KMS-11 (cell line): ENCODE data around the gene DEF6.

Experiments used
- H2AFZ ChIP-seq: fragments of 200-600 bp; sonication (generic); 2 replicates; pipeline ENCODE4 v1.6.1; 2016; ENCODE audit warnings: antibody characterized with exemption, mixed run types, low read depth
- H3K27ac ChIP-seq: fragments of 200-600 bp; sonication (generic); 2 replicates; pipeline ENCODE4 v1.6.1; 2016; ENCODE audit warnings: mild to moderate bottlenecking, mixed run types
- H3K27me3 ChIP-seq: fragments of 200-600 bp; sonication (generic); 2 replicates; pipeline ENCODE4 v1.6.1; 2017; ENCODE audit warnings: mild to moderate bottlenecking, low read depth, mixed run types, moderate library complexity; ENCODE audit not compliant: insufficient read depth
- H3K36me3 ChIP-seq: fragments of 200-600 bp; sonication (generic); 2 replicates; pipeline ENCODE4 v1.6.1; 2017; ENCODE audit warnings: mild to moderate bottlenecking, mixed run types; ENCODE audit not compliant: insufficient read depth
- H3K4me1 ChIP-seq: fragments of 200-600 bp; sonication (generic); 2 replicates; pipeline ENCODE4 v1.6.1; 2016; ENCODE audit warnings: mild to moderate bottlenecking, low read depth, mixed run types; ENCODE audit not compliant: poor library complexity, severe bottlenecking
- H3K4me2 ChIP-seq: fragments of 200-600 bp; sonication (generic); 2 replicates; pipeline ENCODE4 v1.7.0; 2016; ENCODE audit warnings: mild to moderate bottlenecking, mixed run types
- H3K4me3 ChIP-seq: fragments of 200-600 bp; sonication (generic); IDR thresholded peaks from 2 replicates; pipeline ENCODE4 v1.6.1; 2017; ENCODE audit warnings: low read depth, low read length, mixed read lengths; ENCODE audit not compliant: insufficient read depth
- H3K79me2 ChIP-seq: fragments of 200-600 bp; sonication (generic); 2 replicates; pipeline ENCODE4 v1.6.1; 2016; ENCODE audit warnings: low read depth, mixed run types; ENCODE audit not compliant: insufficient read depth
- H3K9ac ChIP-seq: fragments of 200-600 bp; sonication (generic); 2 replicates; pipeline ENCODE4 v1.6.1; 2016; ENCODE audit warnings: mild to moderate bottlenecking, mixed run types
- H4K20me1 ChIP-seq: fragments of 200-600 bp; sonication (generic); 2 replicates; pipeline ENCODE4 v1.6.1; 2016; ENCODE audit warnings: mild to moderate bottlenecking, mixed run types; ENCODE audit not compliant: insufficient read depth
- CTCF ChIP-seq: fragments of 200-600 bp; sonication (generic); conservative IDR thresholded peaks from 2 replicates; pipeline ENCODE4 v1.6.1; 2017; ENCODE audit warnings: low read depth, mild to moderate bottlenecking, antibody characterized with exemption, low read length, moderate library complexity, mixed read lengths

DEF6 gene

GRCh38 chr6:35291491-35291890 lies 6.1 kb upstream of the DEF6 start:
- no peak overlapping the region for H2AFZ ChIP-seq
- no peaks in the 10 kb centered on the region for H3K27me3 ChIP-seq
- H3K9ac ChIP-seq, result no peak overlapping the region
- H3K4me2 ChIP-seq, result no peak overlapping the region
- no peaks in the 10 kb centered on the region for H3K79me2 ChIP-seq
- no peaks in the 10 kb centered on the region for H4K20me1 ChIP-seq
- no peak overlapping the region for H3K27ac ChIP-seq
- TF ChIP-seq CTCF, result no peak
- no peaks in the 10 kb centered on the region for H3K36me3 ChIP-seq
- peaks cover 3% of the 10 kb centered on the region for H3K4me1 ChIP-seq
- no peak overlapping the region for H3K4me3 ChIP-seq

- Histone ChIP-seq H3K79me2 (no peaks in the 10 kb centered on the region), H3K27me3 (no peaks in the 10 kb centered on the region), H3K4me1 (peaks cover 13% of the 10 kb centered on the region), H2AFZ (no peak overlapping the region), H3K4me2 (no peak overlapping the region), H3K27ac (no peak overlapping the region), H3K4me3 (no peak overlapping the region), H4K20me1 (no peaks in the 10 kb centered on the region), H3K36me3 (no peaks in the 10 kb centered on the region), H3K9ac (no peak overlapping the region)
- no peak for TF ChIP-seq CTCF
Measured at GRCh38 chr6:35292494-35292893, 5.1 kb upstream of the DEF6 start.

- Histone ChIP-seq H4K20me1 (no peaks in the 10 kb centered on the region), H3K27ac (no peak overlapping the region), H3K9ac (no peak overlapping the region), H3K4me3 (no peak overlapping the region), H3K27me3 (no peaks in the 10 kb centered on the region), H3K4me1 (peaks cover 15% of the 10 kb centered on the region), H2AFZ (no peak overlapping the region), H3K79me2 (peaks cover 10% of the 10 kb centered on the region), H3K4me2 (no peak overlapping the region), H3K36me3 (no peaks in the 10 kb centered on the region)
- TF ChIP-seq CTCF, result no peak
Measured at GRCh38 chr6:35293681-35294080, 3.9 kb upstream of the DEF6 start.

GRCh38 chr6:35294308-35294945 lies 3.2 kb upstream of the DEF6 start:
- Histone ChIP-seq H3K79me2 (peaks cover 18% of the 10 kb centered on the region), H3K4me1 (peaks cover 23% of the 10 kb centered on the region), H4K20me1 (no peaks in the 10 kb centered on the region), H3K9ac (no peak overlapping the region), H3K27ac (no peak overlapping the region), H3K36me3 (no peaks in the 10 kb centered on the region), H2AFZ (no peak overlapping the region), H3K4me3 (no peak overlapping the region), H3K27me3 (no peaks in the 10 kb centered on the region), H3K4me2 (no peak overlapping the region)
- peak; percentile 94 for TF ChIP-seq CTCF
